HG03175 (cell line): ENCODE measurements around the gene MXD1.
"Not testable (repeated sequence)": the region's sequence is repeated elsewhere in the genome, so short reads cannot be mapped to it uniquely, and the experiment has no call there.

ENCODE experiments used
- ATAC-seq: cut with Tn5 transposase; IDR thresholded peaks from one replicate; pipeline ENCODE4 v1.9.1; 2021; ENCODE audit warnings: mild to moderate bottlenecking, moderate library complexity; ENCODE audit not compliant: unreplicated experiment

Gene MXD1, protein sequence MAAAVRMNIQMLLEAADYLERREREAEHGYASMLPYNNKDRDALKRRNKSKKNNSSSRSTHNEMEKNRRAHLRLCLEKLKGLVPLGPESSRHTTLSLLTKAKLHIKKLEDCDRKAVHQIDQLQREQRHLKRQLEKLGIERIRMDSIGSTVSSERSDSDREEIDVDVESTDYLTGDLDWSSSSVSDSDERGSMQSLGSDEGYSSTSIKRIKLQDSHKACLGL

DNA sequence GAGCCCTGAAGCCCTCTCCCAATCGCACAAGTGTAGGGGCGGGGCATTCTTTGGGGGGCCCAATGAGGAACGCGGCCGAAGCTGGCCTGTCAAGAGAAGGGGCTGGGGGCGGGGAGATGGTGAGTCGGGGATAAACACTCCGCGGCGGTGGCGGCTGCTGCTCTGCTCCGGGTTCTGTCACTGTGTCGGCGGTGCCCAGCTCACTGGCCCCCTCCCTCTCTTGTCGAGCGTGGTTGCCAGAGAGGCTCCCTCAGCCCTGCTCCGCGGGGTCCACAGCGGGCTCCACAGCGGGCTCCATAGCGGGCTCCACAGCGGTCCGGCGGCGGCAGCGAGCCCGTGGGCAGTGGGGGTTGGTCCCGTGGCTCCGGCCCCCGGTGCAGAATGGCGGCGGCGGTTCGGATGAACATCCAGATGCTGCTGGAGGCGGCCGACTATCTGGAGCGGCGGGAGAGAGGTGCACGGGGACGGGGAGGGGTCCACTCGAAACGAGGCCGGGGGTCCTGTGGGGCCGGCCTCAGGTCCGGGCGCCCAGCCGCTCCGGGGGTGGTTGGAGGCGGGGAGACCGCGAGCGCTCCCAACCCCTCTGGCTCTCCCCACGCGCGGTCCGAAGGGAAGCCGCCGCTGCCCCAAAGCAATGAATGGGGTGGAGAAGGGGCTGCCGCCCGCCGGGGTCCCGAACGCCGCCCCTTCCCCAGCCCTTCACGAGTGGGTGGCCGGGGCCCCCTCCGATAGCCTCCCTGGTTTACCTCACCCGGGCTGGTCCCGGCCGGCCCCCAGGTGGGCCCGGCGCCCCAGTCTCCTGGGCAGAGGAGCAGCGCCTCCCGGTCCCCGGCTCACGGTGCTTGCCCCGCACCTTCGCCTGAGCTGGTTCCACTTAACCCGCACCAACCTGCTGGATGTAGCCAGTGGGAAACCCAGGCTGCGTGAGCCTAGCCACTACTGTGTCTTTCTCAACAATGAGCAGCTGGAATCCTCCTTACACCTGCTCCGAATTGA is at the start of gene MXD1:
Gene MXD1 (plus strand): TSS at position 160 of the 996 bp plus-strand sequence. CDS start 222 bp downstream, at position 382.
- ATAC-seq, result no peak

DNA sequence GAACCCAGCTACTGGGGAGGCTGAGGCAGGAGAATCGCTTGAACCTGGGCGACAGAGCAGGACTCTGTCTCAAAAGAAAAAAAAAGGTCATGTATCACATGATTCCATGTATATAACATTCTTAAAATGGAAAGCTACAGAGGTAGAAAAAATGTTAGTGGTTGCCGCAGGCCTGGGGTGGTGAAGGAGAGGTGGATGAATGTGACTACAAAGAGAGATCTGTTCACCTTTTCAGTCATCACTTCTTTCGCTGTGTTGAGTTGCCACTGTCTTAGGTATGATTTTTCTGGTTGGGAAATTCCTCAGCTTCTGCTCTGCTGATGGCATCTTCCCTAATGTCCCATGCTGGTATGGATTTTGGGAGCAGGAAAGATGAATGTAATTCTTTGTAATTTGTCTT is 26.5 kb upstream of the MXD1 start:
- no peak for ATAC-seq

DNA sequence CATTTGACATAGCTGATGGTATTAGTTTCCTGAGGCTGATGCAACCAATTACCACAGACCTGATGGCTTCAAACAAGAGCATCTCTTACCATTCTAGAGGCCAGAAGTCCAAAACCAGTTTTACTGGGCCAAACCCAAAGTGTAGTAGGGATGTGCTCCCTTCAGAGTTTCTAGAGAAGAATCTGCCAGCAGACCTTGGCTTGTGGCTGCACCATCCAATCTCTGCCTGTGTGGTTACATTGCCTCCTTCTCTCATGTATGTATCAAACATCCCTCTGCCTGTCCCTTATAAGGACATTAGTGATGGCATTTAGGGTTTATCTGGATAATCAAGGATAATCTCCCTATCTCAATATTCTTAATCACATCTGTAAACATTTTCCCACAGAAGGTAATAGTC is 25.6 kb upstream of the MXD1 start:
- ATAC-seq, result no peak

DNA sequence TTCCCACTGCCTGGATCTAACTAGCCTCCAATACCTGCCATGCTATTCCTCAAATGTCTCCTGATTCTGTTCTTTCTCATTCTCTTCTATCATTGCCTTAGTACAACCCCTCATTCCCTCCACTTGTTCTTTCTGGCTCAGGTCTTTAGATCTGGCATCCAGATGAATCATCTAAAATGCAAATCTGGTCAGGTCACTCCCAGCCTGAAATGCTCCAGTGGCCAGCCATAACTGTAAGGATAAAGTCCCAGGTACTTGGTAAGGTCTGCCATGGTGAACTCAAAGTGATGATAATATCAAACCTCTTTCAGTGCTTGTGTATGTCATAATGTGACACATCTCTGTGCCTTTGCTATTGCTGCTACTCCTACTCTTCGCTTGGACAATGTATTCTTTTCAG is 24.0 kb upstream of the MXD1 start:
- no peak for ATAC-seq

DNA sequence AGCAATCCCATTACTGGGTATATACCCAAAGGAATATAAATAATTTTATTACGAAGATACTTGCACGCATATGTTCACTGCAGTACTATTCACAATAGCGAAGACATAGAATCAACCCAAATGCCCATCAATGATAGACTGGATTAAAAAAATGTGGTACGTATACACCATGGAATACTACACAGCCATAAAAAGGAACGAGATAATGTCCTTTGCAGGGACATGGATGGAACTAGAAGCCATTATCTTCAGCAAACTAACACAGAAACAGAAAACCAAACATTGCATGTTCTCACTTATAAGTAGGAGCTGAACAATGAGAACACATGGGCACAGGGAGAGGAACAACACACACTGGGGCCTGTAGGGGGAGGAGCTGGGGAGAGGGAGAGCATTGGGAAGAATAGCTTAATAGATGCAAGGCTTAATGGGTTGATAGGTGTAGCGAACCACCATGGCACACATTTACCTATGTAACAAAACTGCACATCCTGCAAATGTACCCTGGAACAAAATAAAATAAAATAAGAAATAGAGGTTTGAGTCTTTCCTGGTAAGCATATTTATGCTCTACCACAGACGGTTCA is 22.0 kb upstream of the MXD1 start:
- ATAC-seq, result not testable (repeated sequence)

DNA sequence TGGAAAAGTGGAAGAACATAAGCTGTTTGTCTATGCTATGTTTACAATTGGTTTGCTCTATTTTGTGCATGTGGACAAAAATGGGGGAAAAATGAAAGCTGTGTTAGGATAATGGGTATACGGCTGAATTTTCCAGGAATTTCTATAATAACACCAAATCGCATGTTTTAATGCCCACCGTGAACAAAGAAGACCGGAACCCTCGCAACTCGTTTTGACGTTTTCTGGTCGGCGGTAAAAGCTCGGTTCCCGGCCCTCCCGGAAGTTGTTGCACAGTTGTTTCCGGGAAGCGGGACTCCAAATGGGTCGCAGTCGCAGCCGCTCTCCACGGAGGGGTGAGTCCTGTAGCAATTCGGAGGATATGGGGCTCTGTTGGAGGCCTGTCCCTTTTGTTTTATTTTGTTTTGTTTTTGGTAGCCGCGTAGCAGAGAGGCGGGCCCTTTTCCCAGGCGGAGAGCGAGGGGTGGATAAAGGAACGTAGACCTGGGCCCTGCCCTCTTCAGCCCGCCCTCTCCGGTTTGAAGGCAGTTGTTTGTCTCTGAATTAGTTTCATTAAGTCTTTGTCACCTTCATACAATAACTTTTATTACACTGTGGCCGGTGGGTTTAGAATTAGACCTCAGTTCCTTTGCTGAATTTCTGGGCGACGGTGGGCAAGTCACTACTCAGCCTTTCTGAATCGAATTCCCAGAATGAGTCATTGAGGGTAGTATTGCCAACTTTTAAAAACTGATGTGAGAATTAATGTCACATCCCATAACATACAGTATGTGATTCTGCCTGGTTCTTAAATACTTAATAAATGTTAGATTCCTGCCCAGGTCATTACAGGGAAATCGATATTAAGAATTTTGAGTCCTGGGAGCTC is 21.0 kb upstream of the MXD1 start, which contains the start of gene SNRNP27:
Gene SNRNP27 (plus strand): TSS at position 273 of the 868 bp plus-strand sequence. CDS start 29 bp downstream, at position 302.
- ATAC-seq, result peak; percentile 75

DNA sequence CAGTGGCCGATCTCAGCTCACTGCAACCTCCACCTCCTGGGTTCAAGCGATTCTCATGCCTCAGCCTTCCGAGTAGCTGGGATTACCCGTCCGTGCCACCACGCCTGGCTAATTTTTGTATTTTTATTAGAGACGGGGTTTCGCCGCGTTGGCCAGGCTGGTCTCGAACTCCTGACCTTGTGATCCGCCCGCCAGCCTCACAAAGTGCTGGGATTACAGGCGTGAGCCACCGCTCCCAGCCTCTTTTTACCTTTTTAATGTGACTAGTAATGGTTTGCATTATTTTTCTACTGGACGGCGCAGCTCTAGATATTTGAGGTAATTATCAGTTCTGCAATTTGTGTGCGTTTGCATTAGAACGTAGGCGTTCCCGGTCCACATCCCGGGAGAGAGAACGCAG is 20.2 kb upstream of the MXD1 start:
- not testable (repeated sequence) for ATAC-seq

DNA sequence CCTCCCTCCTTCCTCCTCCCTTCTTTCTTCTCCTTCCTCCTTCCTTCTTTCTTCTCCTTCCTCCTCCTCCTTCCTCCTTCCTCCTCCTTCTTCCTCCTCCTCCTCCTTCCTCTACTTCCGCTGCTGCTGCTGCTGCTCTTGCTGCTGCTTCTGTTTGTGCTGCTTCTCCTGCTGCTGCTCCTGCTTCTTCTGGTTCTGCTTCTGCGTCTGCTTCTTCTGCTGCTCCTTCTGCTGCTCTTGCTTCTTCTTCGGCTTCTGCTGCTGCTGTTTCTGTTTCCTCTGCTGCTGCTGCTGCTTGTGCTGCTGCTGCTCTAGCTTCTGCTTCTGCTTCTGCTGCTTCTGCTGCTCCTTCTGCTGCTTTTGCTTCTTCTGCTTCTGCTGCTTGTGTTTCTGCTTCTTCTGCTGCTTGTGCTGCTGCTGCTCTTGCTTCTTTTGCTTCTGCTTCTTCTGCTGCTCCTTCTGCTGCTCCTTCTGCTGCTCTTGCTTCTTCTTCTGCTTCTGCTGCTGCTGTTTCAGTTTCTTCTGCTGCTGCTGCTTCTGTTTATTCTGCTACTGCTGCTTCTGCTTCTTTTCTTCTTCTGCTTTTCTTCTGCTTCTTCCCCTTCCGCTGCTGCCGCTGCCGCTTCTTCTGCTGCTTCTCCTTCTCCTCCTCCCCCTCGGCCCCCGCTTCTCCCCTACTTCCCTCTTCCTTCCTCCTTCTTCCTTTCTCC is 12.5 kb upstream of the MXD1 start:
- ATAC-seq, result no peak

DNA sequence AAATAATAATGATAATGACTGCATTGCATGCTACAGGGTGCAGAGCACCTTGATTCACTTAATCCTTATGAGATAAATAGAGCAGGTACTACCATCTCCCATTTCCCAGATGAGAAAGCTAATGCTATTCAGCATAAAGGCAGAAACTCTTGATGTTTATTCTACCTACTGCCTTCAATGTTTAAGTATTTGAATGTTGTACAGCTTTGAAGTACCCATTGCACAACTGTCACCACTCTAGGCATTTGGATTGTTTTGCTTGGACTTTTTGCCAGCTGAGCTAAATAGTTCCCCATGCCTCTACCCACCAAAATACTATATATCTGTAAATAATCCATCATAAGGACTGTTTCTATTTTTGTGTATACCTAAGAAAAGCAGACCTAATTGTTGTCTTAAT is 7.7 kb upstream of the MXD1 start:
- no peak for ATAC-seq

DNA sequence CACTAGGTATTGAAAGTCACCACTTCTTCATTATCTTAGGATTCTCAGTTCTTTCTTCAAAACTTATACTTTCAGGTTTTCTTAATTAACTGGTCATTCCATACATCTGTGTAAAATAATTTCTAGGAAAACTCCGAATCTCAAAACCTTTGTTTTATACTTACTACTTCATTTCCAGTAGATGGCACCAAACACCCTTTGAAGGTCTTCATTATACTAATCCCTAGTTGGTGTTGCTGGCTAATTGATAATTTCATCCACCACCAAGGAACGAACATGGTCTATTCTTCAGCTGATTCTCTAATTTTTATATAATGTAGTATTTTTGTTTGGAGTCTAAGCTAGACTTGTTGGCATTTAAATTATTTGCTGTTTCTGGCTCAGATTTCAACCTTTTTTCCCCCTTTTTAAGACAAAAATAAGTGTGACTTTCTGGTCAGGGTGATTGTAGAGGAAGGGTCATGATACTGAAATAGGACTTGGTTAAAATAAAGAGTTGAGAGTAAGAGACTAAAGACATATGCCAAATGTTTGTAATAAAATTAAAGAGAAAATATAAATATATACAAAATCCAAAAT is 2.8 kb upstream of the MXD1 start:
- no peak for ATAC-seq

DNA sequence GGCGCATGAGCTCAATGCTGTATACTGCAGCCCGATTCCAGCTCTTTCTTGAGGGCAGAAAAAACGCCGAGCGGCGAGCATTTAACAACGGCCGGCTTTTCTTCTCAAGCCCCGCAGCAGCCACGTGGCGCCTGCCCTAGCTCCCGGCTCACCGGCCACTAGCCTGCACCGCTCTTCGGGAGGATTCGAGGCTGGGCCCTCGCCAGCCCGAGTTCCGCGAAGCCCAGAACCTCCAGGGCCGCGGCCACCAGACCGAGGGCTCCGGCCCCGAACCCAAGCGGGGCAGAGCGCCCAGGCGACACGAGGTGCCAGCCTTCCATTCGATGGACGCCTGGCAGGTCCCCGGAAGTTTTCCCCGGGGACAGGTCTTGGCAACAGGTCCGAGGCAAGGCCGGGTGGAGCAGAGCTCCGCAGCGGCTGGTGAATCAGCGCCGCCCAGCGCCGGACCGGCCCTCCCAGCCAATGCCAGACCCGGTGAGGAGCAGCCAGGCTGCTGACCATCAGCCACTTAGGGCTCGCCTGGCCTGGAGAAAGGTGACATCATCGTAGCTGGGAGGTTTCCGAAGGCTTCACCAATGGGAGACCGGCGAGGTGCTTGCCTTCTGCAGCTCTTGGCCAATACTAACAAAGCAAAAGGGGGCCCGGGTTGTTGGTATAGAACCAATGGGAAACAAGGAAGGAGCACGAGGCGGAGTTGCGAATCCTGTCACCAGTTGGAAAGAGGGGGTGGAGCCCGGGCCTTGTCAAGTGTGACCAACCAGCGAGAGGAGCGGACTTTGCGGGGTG is 552 bp upstream of the MXD1 start:
- ATAC-seq, result peak; percentile 89

DNA sequence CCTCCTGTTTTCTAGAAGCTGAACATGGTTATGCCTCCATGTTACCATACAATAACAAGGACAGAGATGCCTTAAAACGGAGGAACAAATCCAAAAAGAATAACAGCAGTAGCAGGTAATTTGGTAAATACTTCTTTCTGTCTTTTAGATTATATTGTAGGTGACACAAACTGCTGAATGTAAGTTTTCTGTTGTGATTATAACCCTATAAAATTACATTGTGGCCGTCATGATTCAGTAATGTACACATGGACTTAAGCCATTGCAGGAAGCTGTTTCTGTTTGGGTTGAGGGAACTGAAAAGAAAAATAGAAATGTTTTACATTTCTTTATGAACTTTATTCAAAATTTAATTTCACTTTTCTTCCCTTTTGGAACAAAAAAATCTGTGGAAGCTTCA is 1.2 kb downstream of the MXD1 start:
- no peak for ATAC-seq

DNA sequence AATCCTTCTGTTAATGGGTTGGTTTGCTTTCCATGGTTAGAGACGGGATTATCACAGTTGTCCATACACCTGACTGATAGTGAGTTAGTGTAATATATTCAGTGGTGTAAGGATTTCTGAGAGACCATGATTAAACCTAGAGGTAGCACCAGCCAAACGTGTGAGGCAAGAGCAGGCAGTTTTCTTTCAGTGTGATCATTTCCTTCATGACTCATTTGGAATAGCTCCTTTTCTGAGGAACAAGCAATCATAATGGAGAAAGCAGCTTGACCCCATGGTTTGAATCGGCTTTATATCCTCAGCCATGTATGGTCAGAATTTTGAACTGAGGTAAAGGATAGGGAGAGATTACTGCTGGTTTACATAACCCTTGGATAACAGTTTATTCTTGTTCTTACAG is 2.9 kb downstream of the MXD1 start:
- no peak for ATAC-seq

DNA sequence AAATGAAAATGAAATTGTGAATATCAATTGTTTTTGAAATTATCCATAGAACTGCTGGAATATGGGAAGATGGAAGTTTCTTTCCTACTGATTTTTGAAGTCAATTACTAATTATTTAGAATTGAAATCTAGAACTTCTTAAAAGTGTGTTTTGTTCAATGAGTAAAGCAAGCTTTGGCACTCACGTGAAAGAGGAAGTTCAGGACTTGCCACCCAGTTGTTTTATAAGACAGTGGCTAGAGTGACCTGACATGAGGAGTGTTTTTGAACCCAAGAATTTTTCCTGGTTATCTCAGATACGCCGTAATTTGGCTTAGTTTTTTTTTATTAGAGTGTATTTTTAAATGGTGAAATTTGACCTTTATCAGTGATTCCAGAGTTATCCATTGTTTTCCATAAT is 3.5 kb downstream of the MXD1 start:
- ATAC-seq, result no peak

DNA sequence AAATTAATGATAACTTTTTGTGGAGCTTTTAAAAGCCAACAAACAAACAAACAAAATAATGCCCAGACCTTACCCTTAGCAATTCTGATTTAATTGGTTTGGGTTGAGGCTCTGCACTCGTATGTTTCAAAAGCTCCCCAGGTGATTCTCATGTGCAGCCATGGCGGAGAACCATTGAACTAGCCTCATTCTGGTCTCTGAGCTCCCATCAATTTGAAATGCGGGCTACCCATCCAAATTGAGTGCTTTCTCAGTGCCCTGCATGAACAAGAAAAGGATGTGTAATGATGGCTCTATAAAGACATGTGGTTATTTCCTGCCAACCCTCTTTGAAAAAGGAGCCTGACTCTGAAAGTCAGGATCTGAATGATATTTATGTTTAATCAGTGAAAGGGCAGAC is 8.2 kb downstream of the MXD1 start:
- no peak for ATAC-seq

DNA sequence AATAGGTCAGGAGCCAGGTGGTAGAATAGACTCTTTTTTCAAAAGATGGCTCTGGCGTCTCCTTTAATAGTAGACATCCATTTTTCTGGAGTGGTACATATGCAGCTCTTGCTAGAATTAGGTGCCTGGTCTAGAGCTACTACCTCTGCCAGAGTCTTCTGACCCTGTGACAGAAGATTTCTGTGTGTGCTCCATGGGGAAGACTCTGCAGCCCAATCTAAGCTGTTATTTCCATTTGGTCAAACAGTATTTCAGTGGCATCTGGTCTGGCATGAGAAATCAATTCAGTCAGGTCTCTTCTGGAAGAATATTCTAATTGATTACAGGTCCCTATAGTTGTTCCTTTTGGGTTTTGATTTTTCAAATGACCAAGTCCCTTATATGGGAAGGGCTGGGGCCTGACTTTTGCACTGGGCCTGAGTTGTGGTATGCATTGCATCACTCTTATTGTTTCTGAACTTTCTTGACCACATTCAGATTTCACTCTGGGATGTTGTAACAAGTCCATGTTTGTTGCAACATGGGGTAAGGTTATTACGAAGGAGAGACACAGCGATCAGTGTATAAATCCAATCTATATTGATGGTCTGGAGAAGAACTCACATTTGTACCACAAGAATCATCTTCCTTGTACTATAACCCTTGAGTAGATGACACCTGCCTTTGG is 12.1 kb downstream of the MXD1 start:
- no peak for ATAC-seq

DNA sequence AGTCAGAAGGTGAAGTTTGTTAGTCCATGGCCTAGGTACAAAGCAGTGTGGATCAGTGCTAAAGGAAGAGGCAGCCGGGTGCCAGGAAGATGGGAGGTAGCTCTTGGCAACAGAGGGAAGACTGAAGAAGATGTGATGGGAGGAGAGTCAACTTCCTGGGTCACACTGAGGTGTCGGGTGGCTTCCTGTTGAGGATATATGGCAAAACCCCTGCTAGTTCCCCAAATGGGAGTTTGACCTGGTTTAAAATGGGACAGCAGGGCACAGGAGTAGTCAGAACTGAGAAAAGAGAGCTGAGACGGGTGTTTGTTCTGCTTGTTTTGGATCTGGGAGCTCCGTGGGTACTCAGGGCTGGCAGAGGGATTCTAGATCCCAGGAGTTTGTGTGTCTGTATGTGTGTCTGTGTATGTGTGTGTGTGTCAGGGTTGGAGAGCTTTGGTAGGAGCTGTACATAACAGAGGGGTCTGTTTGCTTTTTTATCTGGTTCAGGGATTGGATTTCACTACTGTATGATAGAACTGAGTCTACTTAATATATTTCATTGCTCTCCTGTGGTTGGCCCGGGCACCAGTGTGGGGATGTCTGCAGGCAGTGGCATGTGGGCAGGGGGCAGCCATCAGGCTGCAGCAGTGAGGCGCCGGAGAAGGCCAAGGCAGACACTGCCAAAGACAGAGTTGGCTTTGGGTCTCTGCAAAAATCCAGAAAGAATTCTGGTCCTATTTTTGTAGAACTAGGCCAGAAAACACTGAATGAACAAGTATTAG is 17.1 kb downstream of the MXD1 start:
- no peak for ATAC-seq

DNA sequence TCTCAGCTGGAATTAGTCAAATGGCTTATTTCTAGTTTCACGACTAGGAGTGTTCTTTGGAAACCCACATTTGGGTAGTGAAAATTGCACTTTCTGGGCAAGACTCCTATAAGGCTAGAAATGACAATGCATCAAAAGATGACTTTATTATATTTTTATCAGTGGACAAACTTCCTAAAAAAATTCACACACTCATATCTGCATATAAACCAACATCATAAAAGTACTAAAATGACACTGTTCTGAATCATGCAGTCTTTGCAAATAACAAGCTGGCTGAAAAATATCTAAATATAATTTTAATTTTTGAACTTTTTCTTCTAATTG is 17.6 kb downstream of the MXD1 start:
- no peak for ATAC-seq
